Right lobe of liver (tissue), 4 donors: ENCODE data around the gene TP53BP1.
"Not testable (repeated sequence)": the region's sequence is repeated elsewhere in the genome, so short reads cannot be mapped to it uniquely, and the experiment has no call there.

ENCODE experiments used
- CTCF ChIP-seq, 4 donors: fragments of 200-600 bp in 3 of 4; fragments of 450-650 bp in 1 of 4; IDR thresholded peaks; one replicate each; pipeline versions ENCODE4 v1.5.1 to v1.8.0; 2016 to 2022; ENCODE audit warnings: antibody characterized with exemption in 4 of 4, mild to moderate bottlenecking in 2 of 4
- POLR2A ChIP-seq: fragments of 450-650 bp; IDR thresholded peaks from one replicate; pipeline ENCODE4 v1.6.1; 2017; ENCODE audit warnings: antibody characterized with exemption, mild to moderate bottlenecking
- donor health status: DM: no; HTN: no; CAD: no.
- donor health status: DM: no; HTN: no; CAD: no.
- donor health status: DM: no; HTN: yes; CAD: no.

GRCh38 chr15:43393592-43393991 is 99.4 kb downstream of the TP53BP1 start:
- not testable (repeated sequence) for TF ChIP-seq POLR2A; CTCF (IDR thresholded peaks at IDR 0.05)
